HepG2 (cell line): ENCODE data around the gene SMARCA4. TPM values are rescaled to one million over a fixed set of nuclear protein-coding genes. Genes with fewer than 3 reads are reported as not detected.

Source experiments
- ARID4A ChIP-seq: sonication (generic); formaldehyde crosslinking; IDR thresholded peaks from 2 replicates; pipeline ENCODE4 v1.5.0; 2020; ENCODE audit warnings: mild to moderate bottlenecking, missing genetic modification reagents, borderline replicate concordance
- ATF6 ChIP-seq: sonication (generic); formaldehyde crosslinking; conservative IDR thresholded peaks from 2 replicates; pipeline ENCODE4 v1.4.0; 2020; ENCODE audit warnings: missing genetic modification reagents
- CEBPB ChIP-seq: IDR thresholded peaks from 2 replicates; pipeline ENCODE4 v1.6.1; 2011; ENCODE audit warnings: low read depth, low read length, improper control_type of control experiment, borderline replicate concordance
- FLYWCH1 ChIP-seq: sonication (generic); formaldehyde crosslinking; IDR thresholded peaks from 2 replicates; pipeline ENCODE4 v1.8.1; 2023; ENCODE audit warnings: mild to moderate bottlenecking, missing genetic modification reagents
- HIVEP1 ChIP-seq: sonication (generic); formaldehyde crosslinking; IDR thresholded peaks from 2 replicates; pipeline ENCODE4 v1.4.0; 2020; ENCODE audit warnings: mild to moderate bottlenecking, missing genetic modification reagents
- MEIS1 ChIP-seq: sonication (generic); formaldehyde crosslinking; IDR thresholded peaks from 2 replicates; pipeline ENCODE4 v1.9.0; 2021; ENCODE audit warnings: mild to moderate bottlenecking, missing genetic modification reagents, moderate library complexity, borderline replicate concordance
- NR2C2 ChIP-seq: sonication (generic); formaldehyde crosslinking; IDR thresholded peaks from 2 replicates; pipeline ENCODE4 v1.4.0; 2020; ENCODE audit warnings: missing genetic modification reagents, mild to moderate bottlenecking, moderate library complexity, borderline replicate concordance
- NR2F2 ChIP-seq: IDR thresholded peaks from 2 replicates; pipeline ENCODE4 v1.6.1; 2012; ENCODE audit warnings: low read depth, inconsistent platforms, borderline replicate concordance
- SP1 ChIP-seq, 2 experiments: fragments of 450-650 bp in 1 of 2; sonication (generic) in 1 of 2; formaldehyde crosslinking in 1 of 2; IDR thresholded peaks; 2 replicates each; pipeline versions ENCODE4 v1.4.0 to v1.6.1; 2016 to 2020; ENCODE audit warnings: missing genetic modification reagents in 1 of 2
- ZFX ChIP-seq: sonication (generic); formaldehyde crosslinking; IDR thresholded peaks from 2 replicates; pipeline ENCODE4 v1.4.0; 2020; ENCODE audit warnings: mild to moderate bottlenecking, low read depth, missing genetic modification reagents, moderate library complexity
- ZKSCAN8 ChIP-seq: IDR thresholded peaks from 2 replicates; pipeline ENCODE4 v1.6.1; 2016; ENCODE audit warnings: borderline replicate concordance, missing genetic modification reagents, missing compliant biosample characterization
- ZNF329 ChIP-seq: sonication (generic); formaldehyde crosslinking; IDR thresholded peaks from 2 replicates; pipeline ENCODE4 v1.9.0; 2021; ENCODE audit warnings: low read depth, mild to moderate bottlenecking, missing genetic modification reagents
- ZNF382 ChIP-seq: sonication (generic); formaldehyde crosslinking; IDR thresholded peaks from 2 replicates; pipeline ENCODE4 v1.5.0; 2020; ENCODE audit warnings: missing genetic modification reagents, mild to moderate bottlenecking, borderline replicate concordance
- ZNF430 ChIP-seq: sonication (generic); formaldehyde crosslinking; IDR thresholded peaks from 2 replicates; pipeline ENCODE4 v1.9.0; 2021; ENCODE audit warnings: mild to moderate bottlenecking, missing genetic modification reagents
- ZNF547 ChIP-seq: sonication (generic); formaldehyde crosslinking; IDR thresholded peaks from 2 replicates; pipeline ENCODE4 v1.5.1; 2020; ENCODE audit warnings: mild to moderate bottlenecking, missing genetic modification reagents
- ZSCAN29 ChIP-seq: sonication (generic); formaldehyde crosslinking; conservative IDR thresholded peaks from 2 replicates; pipeline ENCODE4 v1.4.0; 2020; ENCODE audit warnings: mild to moderate bottlenecking, missing genetic modification reagents
- polyA plus RNA-seq, 8 experiments: library from polyadenylated mRNA; depleted of rRNA in 3 of 8; stranded (reverse) in 7 of 8; unstranded in 1 of 8; fragments of >200 nt; fragmentation: Illumina TruSeq in 4 of 8; extraction: Trizol in 4 of 8; gene quantifications; 2 replicates each; pipeline versions ENCODE4 v1.2.1 to v1.2.3, GENCODE V29; 2011 to 2016; ENCODE audit warnings: low read depth in 4 of 8, missing spikeins in 1 of 8, mixed read lengths in 1 of 8; ENCODE audit not compliant: insufficient read depth in 1 of 8
- total RNA-seq, 5 experiments: library from RNA; depleted of rRNA; stranded (reverse); fragments of >200 nt; fragmentation: Illumina TruSeq; extraction: Trizol; gene quantifications; 2 replicates each; pipeline ENCODE4 v1.2.3, GENCODE V29; 2016; ENCODE audit warnings: low read depth in 1 of 5
- TF ChIP-seq, protein P1 (sequence below): sonication (generic); formaldehyde crosslinking; IDR thresholded peaks from 2 replicates; pipeline ENCODE4 v1.4.0; 2020; ENCODE audit warnings: missing genetic modification reagents, borderline replicate concordance
- TF ChIP-seq, protein P2 (sequence below): sonication (generic); formaldehyde crosslinking; IDR thresholded peaks from 2 replicates; pipeline ENCODE4 v1.8.1; 2022; ENCODE audit warnings: mild to moderate bottlenecking, missing genetic modification reagents

SMARCA4 gene
- total and polyA plus RNA-seq, 2 of the 13 experiments (the other 11 are each of a cell fraction or from before 2014, with no cell fraction given) = 25.4 to 45.9 TPM

- TF ChIP-seq, protein P1, sequence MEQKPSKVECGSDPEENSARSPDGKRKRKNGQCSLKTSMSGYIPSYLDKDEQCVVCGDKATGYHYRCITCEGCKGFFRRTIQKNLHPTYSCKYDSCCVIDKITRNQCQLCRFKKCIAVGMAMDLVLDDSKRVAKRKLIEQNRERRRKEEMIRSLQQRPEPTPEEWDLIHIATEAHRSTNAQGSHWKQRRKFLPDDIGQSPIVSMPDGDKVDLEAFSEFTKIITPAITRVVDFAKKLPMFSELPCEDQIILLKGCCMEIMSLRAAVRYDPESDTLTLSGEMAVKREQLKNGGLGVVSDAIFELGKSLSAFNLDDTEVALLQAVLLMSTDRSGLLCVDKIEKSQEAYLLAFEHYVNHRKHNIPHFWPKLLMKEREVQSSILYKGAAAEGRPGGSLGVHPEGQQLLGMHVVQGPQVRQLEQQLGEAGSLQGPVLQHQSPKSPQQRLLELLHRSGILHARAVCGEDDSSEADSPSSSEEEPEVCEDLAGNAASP (CRISPR knock-in tag) = 0 out of 2 replicates have a peak, but pooled peaks have one; percentile 19
- TF ChIP-seq SP1 (IDR thresholded peaks at IDR 0.05) (no peak), SP1 (CRISPR knock-in tag; IDR thresholded peaks at IDR 0.05) (peak; percentile 95), ZSCAN29 (CRISPR knock-in tag) (0 out of 2 replicates have a peak, but pooled peaks have one; percentile 26), ZFX (peak; percentile 80), ARID4A (CRISPR knock-in tag) (peak; percentile 87; the same call in 1 of the 2 replicates), FLYWCH1 (CRISPR knock-in tag) (no peak), NR2F2 (0 out of 2 replicates have a peak, but pooled peaks have one; percentile 18), CEBPB (no peak), MEIS1 (peak; percentile 66; the same call in 1 of the 2 replicates), ZNF382 (CRISPR knock-in tag) (no peak), ATF6 (CRISPR knock-in tag) (no peak), ZNF329 (CRISPR knock-in tag) (0 out of 2 replicates have a peak, but pooled peaks have one; percentile 18), NR2C2 (CRISPR knock-in tag) (peak; percentile 27; the same call in 1 of the 2 replicates), ZKSCAN8 (CRISPR knock-in tag) (no peak), HIVEP1 (CRISPR knock-in tag) (peak; percentile 30; the same call in 1 of the 2 replicates), ZNF430 (CRISPR knock-in tag) (peak; percentile 65; the same call in 1 of the 2 replicates), ZNF547 (CRISPR knock-in tag) (peak; percentile 72; the same call in 1 of the 2 replicates)
- TF ChIP-seq, protein P2, sequence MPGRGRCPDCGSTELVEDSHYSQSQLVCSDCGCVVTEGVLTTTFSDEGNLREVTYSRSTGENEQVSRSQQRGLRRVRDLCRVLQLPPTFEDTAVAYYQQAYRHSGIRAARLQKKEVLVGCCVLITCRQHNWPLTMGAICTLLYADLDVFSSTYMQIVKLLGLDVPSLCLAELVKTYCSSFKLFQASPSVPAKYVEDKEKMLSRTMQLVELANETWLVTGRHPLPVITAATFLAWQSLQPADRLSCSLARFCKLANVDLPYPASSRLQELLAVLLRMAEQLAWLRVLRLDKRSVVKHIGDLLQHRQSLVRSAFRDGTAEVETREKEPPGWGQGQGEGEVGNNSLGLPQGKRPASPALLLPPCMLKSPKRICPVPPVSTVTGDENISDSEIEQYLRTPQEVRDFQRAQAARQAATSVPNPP = no peak
Observed at GRCh38 chr19:11090264-11090996, 129.6 kb downstream of the SMARCA4 start (continued).
